ENCODE measurements around the gene ADAM33.

Gene ADAM33

GRCh38 chr20:3686867-3687321, 5.1 kb upstream of the ADAM33 start:
- DNase-seq, result no peak

GRCh38 chr20:3686421-3686820, 4.6 kb upstream of the ADAM33 start:
- no peak for DNase-seq

- DNase-seq, result no peak
Measured at GRCh38 chr20:3685341-3685740, 3.5 kb upstream of the ADAM33 start.

- DNase-seq, result no peak
Measured at GRCh38 chr20:3681352-3681930, 369 bp downstream of the ADAM33 start.

GRCh38 chr20:3680701-3681351, 984 bp downstream of the ADAM33 start:
- no peak for DNase-seq

- DNase-seq, result no peak
Measured at GRCh38 chr20:3679749-3680700, 1.8 kb downstream of the ADAM33 start.

GRCh38 chr20:3678856-3679720, 2.7 kb downstream of the ADAM33 start:
- no peak for DNase-seq

GRCh38 chr20:3678198-3678597, 3.6 kb downstream of the ADAM33 start:
- no peak for DNase-seq

GRCh38 chr20:3677733-3678132, 4.1 kb downstream of the ADAM33 start:
- no peak for DNase-seq

- no peak for DNase-seq
Measured at GRCh38 chr20:3674995-3675900, 6.6 kb downstream of the ADAM33 start.

- DNase-seq, result no peak
Measured at GRCh38 chr20:3674447-3674846, 7.4 kb downstream of the ADAM33 start.

GRCh38 chr20:3673221-3674070, 8.4 kb downstream of the ADAM33 start:
- no peak for DNase-seq

- no peak for DNase-seq
Measured at GRCh38 chr20:3672547-3673171, 9.2 kb downstream of the ADAM33 start.

- no peak for DNase-seq
Measured at GRCh38 chr20:3671986-3672546, 9.7 kb downstream of the ADAM33 start.

- DNase-seq, result no peak
Measured at GRCh38 chr20:3670945-3671344, 10.9 kb downstream of the ADAM33 start.

- DNase-seq, result no peak
Measured at GRCh38 chr20:3670511-3670910, 11.3 kb downstream of the ADAM33 start.

GRCh38 chr20:3669710-3670367, 12.0 kb downstream of the ADAM33 start:
- DNase-seq, result no peak

GRCh38 chr20:3667434-3668037, 14.3 kb downstream of the ADAM33 start:
- DNase-seq, result no peak

GRCh38 chr20:3663858-3664257, 18.0 kb downstream of the ADAM33 start:
- DNase-seq, result no peak

Measured in NK-92 treated with Interleukin-12 subunit alpha and Interleukin-12 subunit beta, amount 100 ng/mL, for 24 hours (cell line).